HG03442 (cell line): ENCODE results near the gene TMSB4X.
"Not testable (repeated sequence)": the region's sequence is repeated elsewhere in the genome, so short reads cannot be mapped to it uniquely, and the experiment has no call there.

ENCODE experiments used
- ATAC-seq: cut with Tn5 transposase; IDR thresholded peaks from one replicate; pipeline ENCODE4 v1.9.1; 2021; ENCODE audit warnings: mild to moderate bottlenecking, moderate library complexity; ENCODE audit not compliant: unreplicated experiment

Gene TMSB4X

DNA sequence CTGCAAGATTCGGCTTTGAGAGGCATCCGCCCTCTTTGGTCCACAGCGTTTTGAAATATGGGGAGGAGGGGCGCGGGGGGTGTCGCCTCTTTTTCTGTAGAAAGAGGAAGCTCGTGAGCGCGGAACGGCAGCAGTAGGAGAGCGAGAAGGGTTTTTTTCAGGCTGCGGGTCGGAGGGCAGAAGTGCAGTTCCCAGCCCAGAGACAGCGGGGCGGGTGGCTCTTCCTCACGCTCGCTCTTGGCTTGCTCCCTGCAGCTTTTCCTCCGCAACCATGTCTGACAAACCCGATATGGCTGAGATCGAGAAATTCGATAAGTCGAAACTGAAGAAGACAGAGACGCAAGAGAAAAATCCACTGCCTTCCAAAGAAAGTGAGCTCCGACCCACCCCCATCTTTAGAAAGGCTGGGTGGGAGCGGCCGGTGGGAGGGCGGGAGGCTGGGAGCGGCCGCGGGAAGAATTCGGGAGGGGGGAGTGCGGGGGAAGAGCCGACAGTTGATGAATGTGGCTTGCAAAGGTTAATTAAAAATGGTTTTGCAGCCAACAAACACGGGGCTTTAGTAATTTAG is 1.2 kb downstream of the TMSB4X start:
- ATAC-seq, result no peak

- not testable (repeated sequence) for ATAC-seq
These were observed 2.2 kb downstream of the TMSB4X start for GRCh38 chrX:12976819-12977732.

- peak; percentile 11 for ATAC-seq
These were observed 2.9 kb downstream of the TMSB4X start for GRCh38 chrX:12977761-12978204.

DNA sequence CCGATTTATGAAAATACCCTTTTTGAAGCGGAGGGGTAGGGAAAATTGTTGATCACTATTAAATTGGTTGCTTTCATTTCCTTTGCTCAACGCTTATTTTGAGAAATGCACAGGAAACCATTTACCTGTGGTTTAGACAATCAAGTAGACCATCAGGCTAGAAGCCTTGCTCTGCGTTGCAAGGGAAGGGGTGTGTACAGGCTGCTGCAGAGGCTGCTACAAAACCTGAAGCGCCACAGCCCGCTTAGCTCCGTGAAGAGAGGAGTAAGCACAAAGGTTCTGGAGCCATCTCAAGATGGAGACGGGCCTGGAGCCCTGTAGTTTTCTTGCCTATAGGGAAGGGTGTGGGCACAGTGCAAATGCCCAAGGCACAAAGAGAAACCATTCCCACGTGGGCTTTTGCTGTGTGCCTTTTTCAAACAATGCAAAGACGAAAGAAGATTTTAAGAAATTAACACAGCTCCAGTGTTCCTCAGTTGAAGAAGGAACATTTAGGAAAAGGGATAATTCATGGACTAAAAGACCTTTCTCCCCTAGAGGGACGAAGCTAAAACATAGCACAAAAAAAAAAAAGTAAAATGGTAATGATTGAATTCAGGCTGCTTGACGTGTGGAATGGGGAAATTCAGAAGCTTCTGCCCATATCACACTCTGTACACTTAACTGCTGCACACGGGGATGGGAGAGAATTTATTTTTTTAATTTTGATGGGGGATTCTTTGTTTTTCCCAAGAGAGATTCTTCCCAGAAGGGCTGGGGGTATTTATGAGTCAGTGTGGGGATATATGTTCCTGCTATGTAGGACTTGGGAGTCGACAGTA is 3.5 kb downstream of the TMSB4X start:
- peak; percentile 42 for ATAC-seq

DNA sequence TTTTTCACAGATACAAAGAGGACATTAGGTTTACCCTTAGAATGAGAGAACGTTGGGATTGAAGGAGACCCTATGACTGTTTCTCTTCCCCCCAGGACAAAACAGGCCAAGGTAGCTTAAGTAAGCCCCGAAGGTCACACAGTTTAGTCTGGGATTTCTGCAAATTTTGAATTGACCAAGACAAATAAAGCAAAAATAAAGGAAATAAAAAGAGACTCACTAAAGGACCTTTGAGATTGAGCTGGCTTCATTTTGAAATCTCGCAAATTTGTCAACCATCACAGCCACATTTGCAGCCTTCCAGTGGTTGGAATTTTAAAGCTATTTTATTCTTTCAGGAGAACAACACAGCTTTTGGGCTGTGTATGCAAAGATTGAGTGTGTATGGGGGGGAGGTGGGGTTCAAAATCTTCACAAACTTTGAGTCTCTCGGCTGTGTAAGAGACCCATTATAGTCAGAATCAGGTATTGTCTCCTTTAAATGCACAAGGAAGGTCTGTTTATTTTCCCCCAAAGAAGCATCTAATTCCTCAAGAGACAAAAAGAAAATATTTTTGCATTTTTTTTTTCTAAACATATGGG is 4.2 kb downstream of the TMSB4X start:
- no peak for ATAC-seq

- ATAC-seq, result no peak
These were observed 4.7 kb downstream of the TMSB4X start for GRCh38 chrX:12979616-12980015.

DNA sequence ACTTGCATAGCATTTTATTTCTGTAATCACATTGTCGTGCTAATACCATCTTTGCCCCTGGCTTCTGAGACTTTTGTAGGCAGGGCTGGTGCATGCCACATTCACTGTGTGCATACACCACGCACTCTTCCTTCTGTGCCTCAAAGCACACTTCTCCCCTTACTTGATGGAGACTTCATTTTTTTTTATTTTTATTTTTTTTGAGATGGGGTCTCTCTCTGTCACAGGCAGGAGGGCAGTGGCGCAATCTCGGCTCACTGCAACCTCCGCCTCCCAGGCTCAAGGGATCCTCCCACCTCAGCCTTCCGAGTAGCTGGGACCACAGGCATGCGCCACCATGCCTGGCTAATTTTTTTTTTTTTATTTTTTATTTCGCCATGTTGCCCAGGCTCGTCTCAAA is 5.1 kb downstream of the TMSB4X start:
- not testable (repeated sequence) for ATAC-seq

DNA sequence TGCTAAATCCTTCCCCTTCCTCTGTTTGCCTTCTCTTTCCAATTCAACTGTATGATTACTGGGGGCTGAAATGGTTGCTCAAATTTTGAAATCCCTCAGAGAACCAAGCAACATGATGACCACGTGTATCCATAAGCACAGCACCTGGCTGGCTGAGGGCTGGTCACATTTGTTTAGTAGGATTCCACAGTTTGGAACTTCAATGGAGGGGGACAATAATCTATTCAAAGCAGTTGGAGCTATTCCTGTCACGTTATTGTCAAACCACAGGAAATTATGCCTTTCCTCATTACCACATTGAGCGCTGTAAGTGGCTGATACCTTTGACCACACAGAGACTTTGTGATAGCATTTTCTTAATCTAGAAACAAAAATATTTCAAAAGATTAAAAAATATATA is 7.0 kb downstream of the TMSB4X start:
- no peak for ATAC-seq

DNA sequence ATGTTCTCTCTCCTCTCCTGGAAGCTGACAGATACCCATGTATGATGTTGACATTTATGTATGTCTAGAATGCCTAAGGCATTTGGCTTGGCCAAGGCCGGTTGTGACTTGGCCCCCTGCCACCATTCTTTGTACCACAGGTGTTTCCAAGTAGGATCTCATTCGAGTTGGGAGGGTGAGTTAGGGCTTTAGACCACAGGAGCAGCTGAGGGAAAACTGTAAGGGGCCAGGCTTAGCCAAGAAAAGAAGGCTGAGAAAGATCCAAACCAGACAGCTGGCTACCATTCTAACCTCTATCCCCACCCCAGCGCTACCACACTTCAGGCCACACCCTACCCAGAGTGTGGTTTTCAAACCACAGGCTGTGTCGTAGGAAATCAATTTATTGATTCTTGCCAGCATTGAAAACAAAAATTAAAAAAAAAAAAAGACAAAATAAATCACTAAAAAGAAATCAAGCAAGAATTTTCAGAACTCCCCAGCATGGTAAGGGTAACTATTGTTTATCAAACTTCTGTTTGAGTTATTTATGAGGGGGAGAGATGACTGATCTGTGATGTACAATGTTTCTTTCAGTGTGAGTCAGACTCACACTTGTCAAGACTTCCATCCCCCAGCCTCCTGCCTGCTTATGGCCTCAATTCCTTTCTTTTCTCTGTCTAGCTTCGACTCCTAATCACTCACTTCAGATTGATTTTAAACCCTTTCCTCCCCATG is 9.9 kb downstream of the TMSB4X start:
- ATAC-seq, result peak; percentile 57

DNA sequence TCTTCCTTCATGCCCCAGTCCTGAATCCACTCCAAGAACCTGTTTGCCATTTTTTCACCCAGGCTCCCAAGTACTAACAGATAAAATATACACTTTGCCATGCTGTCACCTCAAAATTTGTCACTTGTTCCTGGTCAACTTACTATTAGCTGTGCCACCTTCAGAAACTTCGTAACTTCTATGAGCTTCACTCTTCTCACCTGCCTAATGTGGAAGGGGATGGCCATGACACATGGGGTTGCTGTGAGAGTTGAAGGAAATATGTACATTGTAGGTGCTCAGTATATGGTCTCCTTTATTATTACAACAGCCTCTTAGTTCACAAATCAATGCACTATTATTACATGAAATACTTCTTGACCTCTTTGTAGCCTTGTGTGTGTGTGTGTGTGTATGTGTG is 10.4 kb downstream of the TMSB4X start:
- no peak for ATAC-seq

- no peak for ATAC-seq
These were observed 11.4 kb downstream of the TMSB4X start for GRCh38 chrX:12986164-12986779.

- ATAC-seq, result no peak
These were observed 12.0 kb downstream of the TMSB4X start for GRCh38 chrX:12986886-12987285.

GRCh38 chrX:12987340-12987739 is 12.4 kb downstream of the TMSB4X start:
- no peak for ATAC-seq

DNA sequence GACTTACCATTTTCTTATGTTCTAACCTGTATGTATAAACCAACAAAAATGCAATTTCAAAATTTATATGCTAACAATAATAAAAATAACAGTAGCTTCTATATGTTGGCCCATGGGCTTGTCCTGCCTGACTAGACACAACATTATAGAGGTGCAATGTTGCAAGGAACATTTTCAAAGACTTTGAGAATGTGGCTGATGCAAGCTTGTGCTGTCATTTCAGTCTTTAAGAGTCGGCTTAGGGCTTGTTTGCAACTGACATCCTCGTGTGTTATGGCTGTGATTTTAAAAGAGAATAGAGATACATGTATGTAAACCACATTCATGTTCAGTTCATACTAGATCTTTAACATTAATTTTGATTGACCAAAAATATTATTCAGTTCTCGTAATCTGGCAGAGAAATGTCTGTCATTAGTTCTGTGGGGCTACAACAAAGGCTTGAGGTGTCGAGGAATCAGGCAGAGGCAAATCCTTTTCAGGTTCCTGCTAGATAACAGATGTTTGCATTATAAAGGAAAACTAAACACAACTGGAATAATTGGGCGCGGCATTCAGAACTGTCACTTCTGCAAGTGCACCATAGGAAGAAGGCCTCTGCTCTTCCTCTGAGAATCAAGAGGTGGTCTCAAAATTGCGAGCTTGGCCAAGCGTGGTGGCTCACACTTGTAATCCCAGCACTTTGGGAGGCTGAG is 13.1 kb downstream of the TMSB4X start:
- no peak for ATAC-seq

DNA sequence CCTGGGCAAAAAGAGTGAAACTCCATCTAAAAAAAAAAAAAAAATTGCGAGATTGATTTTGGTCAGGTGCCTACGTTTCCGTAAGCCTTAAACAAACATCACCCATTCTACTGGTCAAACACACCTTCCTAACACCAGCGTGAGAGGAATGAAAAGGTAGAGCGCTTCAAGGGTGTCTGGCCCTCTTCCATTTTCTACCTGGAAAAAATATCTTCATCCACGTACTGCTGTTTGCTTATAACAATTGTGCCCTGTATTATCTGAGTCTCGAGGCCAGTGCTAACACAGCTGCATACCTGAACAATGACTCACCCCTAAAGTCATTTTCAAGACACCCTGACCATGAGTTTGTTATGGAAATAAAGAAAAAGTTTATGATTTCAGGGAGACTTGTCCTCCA is 13.9 kb downstream of the TMSB4X start:
- ATAC-seq, result no peak

DNA sequence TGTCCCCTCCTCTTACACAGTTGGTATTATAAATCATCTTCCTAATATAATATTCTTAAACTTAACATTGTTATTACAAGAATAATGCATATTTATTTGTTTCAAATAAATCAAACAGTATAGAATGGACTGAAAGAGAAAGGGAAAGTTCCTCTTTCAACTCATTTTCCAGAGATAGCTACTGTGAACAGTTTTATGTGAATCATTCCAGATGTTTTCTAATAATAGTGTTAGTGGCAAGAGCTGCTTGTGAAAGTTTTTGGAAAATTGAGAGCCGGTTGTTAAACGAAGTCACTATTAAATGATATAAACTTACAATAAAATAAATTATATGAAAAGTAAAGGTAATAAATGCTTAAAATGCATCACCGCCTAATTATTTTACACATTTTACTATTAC is 14.6 kb downstream of the TMSB4X start:
- ATAC-seq, result no peak

DNA sequence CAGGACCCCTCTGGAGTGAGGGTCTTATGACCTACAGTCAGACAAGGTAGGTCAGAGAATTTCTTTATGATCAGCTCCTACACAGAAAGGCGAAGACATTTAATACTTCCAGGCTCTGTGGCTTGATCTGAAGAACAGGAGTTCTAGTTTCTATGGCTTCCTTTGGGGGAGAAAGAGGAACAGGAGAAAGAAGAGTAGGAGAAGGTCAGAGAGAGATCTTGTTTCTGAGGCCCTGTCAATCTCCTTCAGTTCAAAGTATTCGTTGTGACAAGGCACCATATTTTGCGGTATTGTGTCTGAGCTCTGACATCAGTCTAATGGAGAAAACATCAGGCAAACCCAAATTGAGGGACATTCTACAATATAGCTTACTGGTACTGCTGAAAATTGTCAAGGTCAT is 16.7 kb downstream of the TMSB4X start:
- ATAC-seq, result no peak

GRCh38 chrX:12992544-12993118 is 17.7 kb downstream of the TMSB4X start:
- no peak for ATAC-seq

DNA sequence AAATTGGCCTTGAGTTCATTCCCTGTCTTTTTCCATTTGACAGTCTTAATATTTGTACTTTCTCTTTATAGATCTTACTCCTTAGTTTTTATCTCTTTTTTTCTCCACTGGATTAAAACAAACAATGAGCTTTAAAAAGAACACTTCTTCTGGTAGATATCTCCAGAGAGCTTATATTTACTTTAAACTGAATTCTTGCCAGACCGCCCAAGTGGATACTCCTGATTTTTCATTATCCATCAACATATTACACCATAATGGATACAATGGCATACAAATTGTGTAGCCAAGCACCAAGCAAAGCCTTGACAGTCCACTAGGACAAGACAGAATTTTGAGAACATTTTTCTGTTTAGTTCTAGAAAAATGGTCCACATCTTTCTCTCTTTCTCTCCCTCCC is 18.9 kb downstream of the TMSB4X start:
- ATAC-seq, result no peak
